ENCODE measurements around the gene SEPTIN11.

GRCh38 chr4:76957004-76957738 is 7.6 kb downstream of the SEPTIN11 start:
- TF ChIP-seq CTCF (IDR thresholded peaks at IDR 0.05) (no peak), POLR2A (IDR thresholded peaks at IDR 0.05) (no peak)
